GM10847 (cell line): ENCODE data around the gene GALNS.

Experiments
- POLR2A ChIP-seq: IDR thresholded peaks from 2 replicates; pipeline ENCODE4 v1.6.1; 2011; ENCODE audit not compliant: insufficient read length; ENCODE audit errors: extremely low read depth

The GALNS gene

DNA sequence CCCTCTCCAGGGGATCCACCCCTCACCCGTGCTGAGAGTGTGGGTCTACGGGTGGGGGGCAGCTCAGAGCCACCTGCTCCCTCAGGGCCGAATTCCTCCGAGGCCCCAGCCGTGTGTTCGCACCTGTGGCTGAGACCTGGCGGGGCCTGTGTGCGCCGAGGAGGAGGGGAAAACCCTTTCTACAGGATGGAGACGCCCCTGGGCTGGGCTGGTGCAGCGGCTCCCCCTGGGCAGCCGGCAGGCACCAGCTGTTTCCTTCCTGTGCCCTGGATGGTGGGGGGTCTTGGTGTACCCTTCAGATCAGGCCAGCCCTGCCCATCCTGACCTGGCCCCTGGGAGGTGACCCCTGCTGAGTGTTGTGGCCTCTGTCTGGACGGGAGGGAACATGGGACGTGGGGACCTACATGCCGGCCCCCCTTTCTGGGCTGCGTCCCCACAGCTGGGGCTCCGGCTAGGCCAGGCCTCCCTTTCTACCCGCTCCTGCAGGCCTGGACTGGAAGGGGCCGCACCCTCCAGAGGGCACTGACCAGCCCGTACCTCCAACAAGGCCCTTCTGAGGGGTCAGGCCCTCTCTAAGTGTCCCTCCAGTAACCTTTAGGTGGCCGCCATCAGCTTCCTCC, 38.0 kb upstream of the GALNS start:
- no peak for TF ChIP-seq POLR2A

DNA sequence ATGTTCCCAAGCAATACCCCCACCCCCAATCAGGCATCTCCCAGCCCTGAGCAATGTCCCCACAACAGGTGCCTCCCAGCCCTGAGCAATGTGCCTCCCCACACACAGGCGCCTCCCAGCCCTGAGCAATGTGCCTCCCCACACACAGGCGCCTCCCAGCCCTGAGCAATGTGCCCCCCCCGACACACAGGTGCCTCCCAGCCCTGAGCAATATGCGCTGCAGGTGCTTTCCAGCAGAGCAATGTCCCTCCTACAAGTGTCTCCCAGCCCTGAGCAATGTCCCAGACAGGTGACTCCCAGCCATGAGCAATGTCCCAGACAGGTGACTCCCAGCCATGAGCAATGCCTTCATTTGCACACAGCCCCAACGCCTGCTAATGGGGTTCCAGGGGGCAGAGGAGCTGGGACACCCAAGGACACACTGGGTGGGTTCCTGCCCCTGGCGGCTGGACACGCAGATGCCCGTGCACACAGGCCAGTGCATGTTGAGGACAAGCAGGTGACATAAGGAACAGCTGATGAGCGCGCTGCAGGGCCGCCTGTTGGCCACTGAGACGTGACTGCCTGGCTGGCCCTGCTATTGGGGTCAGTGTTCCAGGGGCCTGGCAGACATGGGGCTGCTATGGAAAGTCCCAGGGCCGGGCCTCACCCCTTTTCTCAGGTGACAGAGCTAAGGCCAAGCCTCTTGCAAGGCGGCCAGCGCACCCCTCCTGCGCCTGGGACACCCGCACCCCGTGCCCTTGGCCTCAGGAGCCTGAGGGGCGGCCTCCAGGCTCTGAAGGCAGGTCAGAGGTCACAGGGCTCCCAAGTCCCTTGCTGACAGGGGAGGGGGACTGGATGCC, 36.6 kb upstream of the GALNS start:
- TF ChIP-seq POLR2A: no peak

DNA sequence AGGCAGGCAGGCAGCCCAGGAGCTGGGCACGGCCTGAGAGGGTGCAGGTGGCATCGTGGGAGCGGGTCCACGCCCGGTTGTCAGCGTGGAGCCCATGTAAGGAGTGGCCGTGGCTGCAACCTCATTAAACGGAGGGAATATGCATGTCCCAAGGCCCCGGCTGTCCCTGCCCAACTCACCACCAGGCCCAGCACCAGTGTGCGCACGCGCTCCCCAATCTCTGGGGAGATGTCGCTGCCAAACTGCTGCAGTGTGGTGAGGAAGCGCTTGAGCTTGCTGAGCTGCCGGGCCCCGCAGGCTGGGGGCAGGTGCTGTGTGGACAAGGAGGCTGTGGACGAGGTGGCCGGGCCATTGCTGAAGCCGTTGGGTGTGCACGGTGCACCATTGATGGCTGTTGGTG, 35.3 kb upstream of the GALNS start:
- no peak for TF ChIP-seq POLR2A

DNA sequence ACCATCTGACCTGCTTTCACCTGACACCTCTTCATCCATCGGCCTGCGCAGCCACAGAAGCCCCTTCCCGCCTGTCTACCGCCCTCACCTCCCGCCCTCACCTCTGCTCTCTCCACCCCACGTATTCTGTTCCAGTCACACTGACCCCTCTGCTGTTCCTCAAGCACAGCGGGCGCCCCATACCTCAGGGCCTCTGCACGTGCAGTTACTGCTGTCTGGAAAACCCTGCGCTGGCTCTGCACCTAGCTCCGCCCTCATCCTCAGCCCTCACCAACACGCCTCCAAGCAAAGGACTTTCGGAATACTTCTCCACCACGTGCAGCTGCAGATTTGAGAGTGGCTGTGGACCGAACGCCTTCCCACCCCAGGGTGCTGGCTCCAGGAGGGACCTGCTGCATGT, 34.3 kb upstream of the GALNS start:
- no peak for TF ChIP-seq POLR2A

DNA sequence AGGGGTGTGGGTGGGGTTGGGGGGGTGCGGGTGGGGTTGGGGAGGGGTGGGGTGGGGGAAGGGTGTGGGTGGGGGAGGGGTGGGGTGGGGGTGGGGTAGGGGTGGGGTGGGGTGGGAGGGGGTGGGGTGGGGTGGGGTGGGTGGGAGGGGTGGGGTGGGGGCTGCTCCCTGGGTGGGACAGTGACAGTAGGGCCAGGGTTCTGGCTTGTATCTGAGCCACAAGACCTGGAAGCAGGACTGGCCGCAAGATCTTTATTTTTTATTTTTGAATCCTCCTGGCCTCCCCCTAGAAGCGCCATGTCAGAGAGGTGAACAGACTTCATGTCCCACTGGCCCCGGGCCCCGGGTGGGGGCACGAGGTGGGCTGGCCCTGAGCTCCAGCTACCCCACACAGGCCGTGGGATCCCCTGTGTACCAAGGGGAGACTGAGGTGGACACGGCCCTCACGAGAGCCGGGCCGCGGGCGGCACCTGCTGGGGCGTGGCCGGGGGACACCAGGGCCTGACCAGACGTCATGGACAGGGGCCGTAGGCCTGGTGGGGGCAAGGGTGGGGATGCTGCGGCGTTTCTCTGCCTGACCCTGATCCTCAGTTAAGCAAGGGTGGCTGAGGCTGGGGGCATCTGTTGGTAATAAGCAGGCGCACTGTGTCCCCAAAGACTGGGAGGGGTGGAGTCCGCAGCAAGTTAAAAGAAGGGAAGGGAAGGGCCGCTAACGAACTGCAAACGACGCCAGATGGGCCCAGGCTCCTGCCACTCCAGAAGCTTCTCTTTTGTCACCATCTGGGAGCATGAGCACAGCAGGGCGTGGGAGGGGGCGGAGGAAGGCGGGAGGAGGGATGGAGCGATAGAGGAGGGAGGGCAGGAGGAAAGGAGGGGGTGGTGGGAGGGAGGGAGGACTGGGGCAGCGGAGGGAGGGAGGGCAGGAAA, 32.0 kb upstream of the GALNS start:
- no peak for TF ChIP-seq POLR2A

DNA sequence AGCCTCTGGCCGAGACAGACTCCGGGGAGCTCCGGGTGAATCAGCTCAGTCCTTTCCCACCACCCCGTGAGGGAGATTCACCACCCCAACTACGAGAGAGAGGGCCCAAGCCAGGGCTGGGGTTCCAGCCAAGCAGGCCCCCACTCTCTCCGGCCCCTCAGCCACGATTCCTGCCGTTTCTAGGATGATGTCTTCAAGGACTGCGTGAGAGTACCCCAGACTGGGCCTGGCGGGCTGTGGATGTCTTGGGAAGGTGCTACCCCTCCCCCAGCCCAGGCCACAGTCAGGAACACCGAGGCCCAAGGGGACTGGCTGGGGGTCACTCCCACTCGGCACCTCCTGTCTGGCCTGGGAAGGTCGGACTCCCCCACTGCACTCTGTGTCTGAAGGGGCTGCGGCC, 31.3 kb upstream of the GALNS start:
- TF ChIP-seq POLR2A: no peak

DNA sequence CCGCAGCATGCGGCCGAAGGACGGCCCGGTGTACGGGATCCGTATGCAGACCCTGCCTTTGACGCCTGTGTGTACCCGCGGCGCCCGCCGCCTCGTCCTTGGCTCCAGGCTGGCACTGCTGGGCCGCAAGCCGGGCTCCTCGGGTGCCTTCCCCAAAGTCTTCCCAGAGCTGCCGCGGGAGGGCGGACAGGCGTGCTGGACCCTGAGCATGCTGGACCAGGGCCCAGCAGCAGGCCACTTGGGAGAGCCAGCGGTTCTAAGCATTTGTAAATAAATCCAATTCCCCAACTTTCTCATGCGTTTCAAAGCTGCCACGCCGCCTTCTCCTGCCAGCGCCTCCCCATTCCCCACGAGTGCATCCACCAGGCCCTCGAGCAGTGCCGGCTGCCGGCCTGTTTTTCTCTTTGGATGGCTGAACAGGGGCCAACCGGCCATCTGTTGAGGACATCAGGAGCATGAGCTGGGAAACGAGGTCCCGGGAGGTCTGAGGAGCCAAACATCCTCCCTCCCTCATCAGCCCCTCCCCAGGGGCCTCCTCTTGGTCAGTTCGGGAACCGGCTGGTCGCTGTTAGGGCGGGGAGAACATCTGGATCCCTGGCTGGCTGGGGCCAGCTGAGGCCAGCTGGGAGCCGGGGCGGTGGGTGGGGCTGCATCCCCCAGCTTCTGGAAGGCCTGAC, 30.2 kb upstream of the GALNS start:
- no peak for TF ChIP-seq POLR2A

DNA sequence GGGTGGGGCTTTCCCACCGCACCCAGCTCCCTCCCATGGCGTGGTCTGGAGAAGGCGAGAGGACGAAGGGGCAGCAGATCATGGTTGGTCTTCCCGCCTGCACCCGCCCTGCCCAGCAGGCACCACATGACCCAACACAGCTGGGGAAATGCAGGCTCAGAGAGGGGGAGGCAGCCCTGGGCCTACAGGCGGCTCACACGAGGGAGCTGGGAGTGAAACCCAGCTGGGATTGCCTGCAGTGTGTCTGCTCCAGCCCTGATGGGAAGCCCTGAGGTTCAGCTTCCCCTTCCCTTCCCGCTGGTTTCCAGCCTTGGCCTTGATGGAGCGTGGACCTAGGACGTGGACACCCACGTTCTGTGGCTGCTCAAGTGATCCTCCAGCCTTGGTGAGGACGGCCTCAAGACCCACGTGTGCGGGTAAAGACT, 29.7 kb upstream of the GALNS start:
- TF ChIP-seq POLR2A: no peak

DNA sequence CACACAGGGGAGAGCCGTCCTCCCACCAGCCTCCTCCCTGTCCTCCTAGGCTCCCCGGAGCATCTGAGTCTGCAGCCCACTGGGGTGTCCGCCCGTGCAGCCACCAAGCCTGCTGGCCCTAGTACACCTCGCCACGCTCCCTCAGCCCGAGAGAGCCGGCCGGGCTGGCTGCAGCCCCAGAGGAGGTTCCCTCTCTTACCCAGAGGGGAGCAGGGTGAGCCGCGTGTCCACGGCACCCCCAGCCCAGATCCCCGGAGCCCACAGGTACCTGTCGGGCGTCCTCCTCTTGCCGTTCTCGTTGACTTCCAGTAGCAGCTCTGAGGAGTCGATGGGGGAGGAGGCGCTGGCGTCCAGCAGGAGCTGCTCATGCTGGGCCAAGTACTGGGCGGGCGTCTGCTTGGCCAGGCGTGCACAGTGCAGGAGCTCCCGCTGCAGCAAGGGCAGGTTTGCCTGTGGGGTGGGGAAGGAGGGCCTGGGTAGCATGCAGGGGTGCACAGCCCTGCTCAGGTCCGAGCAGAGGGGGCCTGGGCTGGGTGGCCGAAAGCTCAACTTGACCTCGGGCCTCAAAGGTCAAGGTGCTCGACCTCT, 29.0 kb upstream of the GALNS start:
- no peak for TF ChIP-seq POLR2A

DNA sequence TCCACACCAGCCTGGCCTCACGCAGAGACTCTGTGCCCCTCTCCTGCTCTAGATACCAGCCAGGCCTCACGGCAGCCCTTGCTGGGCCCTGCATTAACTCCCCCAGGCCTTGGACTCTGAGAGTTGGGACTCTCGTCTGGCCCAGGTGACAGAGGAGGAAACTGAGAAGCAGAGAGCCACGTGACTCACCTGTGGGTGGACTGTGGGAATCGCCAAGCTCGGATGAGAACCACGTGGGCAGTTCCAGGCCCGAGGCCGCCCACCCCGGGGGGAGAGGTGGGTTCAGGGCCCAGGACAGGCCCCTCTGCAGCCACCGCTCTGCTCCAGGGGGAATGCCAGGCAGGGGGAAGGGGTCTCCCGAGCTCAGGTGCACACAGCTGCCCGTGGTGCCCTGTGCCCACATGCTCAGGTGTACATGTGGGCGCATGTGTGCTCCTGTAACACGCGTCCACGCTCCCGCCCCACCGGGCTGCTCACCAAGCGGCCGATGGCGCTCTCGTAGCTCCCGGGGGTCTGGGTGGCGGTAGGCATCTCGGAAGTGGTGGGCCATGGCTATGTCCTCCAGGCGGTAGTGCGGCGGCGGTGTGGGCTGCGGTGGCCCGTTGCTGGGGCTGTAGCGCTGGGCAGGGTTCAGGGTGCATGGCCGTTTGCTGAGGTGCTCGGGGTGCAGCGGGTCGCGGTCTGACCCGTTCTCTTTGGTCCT, 28.0 kb upstream of the GALNS start:
- no peak for TF ChIP-seq POLR2A

DNA sequence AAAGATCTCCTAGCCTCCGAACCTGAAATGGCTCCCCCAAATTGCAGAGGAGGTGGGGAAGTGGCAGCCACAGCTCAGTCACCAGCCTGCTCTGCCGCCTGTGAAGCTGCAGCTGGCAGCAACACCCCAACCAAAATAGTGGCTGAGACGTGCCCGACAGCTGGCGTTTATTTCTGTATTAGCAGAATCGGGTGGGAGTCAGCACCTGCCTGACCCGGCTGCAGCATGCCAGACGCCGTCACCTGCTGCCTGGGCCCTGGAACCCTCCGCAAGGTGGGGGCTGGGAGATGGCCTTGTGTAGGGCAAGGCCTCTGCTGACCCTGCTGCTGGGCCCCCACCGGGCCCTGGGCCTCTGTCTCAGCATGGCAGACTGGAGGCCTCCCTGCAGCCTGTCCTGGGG, 27.2 kb upstream of the GALNS start:
- no peak for TF ChIP-seq POLR2A

DNA sequence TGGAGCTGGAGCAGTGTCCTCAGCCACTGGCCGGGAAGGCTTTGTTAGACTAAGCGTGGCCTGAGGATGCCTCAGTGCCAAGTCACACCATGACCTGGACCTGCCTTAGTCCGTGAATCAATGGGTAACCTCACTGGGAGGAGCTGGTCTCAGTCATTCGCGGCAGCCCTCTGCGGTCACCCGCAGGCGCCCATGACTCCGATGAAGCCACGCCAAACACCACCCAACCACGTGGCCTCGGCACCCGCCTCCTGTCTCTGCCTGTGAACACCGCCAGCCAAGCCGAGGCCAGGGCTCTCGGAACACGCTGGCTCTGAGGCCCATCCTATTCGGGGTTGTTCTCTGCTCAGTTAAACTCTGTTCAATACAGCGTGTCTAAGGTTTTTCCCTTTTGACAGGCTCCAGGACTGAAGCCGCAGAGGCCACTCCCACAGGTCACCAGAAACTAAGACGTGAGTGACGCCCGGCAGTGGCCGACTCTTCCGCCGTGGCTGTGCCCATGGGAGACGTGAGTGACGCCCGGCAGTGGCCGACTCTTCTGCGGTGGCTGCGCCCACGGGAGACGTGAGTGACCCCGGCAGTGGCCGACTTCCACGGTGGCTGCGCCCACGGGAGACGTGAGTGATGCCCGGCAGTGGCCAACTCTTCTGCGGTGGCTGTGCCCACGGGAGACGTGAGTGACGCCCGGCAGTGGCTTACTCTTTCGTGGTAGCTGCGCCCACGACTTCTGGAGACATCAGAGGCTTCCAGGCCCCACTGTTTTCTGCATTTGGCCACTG, 26.6 kb upstream of the GALNS start:
- no peak for TF ChIP-seq POLR2A

DNA sequence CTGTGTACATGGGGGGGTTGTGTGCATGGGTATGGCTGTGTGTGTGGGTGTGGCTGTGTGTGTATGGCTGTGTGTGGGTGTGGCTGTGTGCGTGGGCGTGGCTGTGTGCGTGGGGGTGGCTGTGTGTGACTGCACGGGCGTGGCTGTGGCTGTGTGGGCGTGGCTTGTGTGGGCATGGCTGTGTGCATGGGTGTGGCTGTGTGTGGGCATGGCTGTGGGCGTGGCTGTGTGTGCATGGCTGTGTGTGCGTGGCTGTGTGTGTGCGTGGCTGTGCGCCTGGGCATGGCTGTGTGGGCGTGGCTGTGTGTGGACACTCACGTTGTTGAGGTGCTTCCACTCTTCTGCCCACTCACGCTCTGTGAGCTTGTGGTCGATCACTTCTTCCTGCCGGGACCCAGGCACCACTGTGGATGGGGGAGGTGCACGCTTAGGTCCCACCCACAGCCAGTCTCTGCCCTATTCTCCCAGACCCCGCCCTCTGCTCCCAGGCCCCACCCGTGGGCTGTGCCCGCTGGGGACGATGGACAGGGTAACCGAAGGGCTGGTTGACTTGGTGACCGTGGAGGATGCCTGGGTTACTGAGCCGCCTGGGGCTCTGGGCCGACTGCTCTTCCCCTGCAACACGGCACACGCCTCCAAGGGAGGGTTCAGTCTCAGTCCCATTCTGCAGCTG, 25.7 kb upstream of the GALNS start:
- no peak for TF ChIP-seq POLR2A
